HEK293 (cell line): ENCODE measurements around the gene TBCCD1.

ENCODE experiments used
- CTCF ChIA-PET: fragments of 350-600 bp; formaldehyde crosslinking; extraction: SDS; loops from one replicate; lab custom pipeline; 2021; ENCODE audit warnings: antibody characterized with exemption; lab: Yijun Ruan, JAX
- POLR2A ChIA-PET: fragments of 300-600 bp; formaldehyde crosslinking; extraction: SDS; loops from one replicate; lab custom pipeline; 2020; ENCODE audit warnings: antibody characterized with exemption, inconsistent platforms; lab: Yijun Ruan, JAX
- H3K27ac ChIP-seq: fragments of 200-500 bp; sonication (Bioruptor generic); 2 replicates; pipeline ENCODE4 v1.5.1; 2014; ENCODE audit warnings: low read depth, low read length, control low read depth, inconsistent platforms; ENCODE audit errors: extremely low read depth
- H3K36me3 ChIP-seq, 2 experiments: fragments of 200-500 bp in 1 of 2; sonication (Bioruptor generic) in 1 of 2; 1 replicate in 1 of 2; 2 replicates in 1 of 2; pipeline ENCODE4 v1.5.1; 2014 to 2017; ENCODE audit warnings: inconsistent platforms in 2 of 2, low read length in 2 of 2; ENCODE audit not compliant: control insufficient read depth in 2 of 2, insufficient read depth in 1 of 2
- H3K4me1 ChIP-seq: fragments of 200-500 bp; sonication (Bioruptor generic); 2 replicates; pipeline ENCODE4 v1.5.1; 2014; ENCODE audit warnings: mild to moderate bottlenecking, low read length, inconsistent platforms; ENCODE audit not compliant: control insufficient read depth, insufficient read depth
- H3K4me3 ChIP-seq: 2 replicates; pipeline ENCODE4 v1.5.1; 2011; ENCODE audit warnings: low read depth, mild to moderate bottlenecking, control low read depth, low read length, moderate library complexity
- H3K9me3 ChIP-seq: fragments of 200-500 bp; sonication (Bioruptor generic); 2 replicates; pipeline ENCODE4 v1.5.1; 2014; ENCODE audit warnings: low read depth, low read length, inconsistent platforms; ENCODE audit not compliant: control insufficient read depth, insufficient read depth
- GFI1B ChIP-seq: fragments of 450-650 bp; formaldehyde crosslinking; IDR thresholded peaks from 2 replicates; pipeline ENCODE4 v1.5.1; 2016; ENCODE audit warnings: missing biosample characterization, missing genetic modification characterization
- KLF1 ChIP-seq: fragments of 450-650 bp; formaldehyde crosslinking; IDR thresholded peaks from 2 replicates; pipeline ENCODE4 v1.5.1; 2016; ENCODE audit warnings: missing biosample characterization, missing genetic modification characterization
- PRDM1 ChIP-seq: fragments of 450-650 bp; formaldehyde crosslinking; IDR thresholded peaks from 2 replicates; pipeline ENCODE4; 2016; ENCODE audit warnings: missing biosample characterization, missing genetic modification characterization
- YY2 ChIP-seq: fragments of 450-650 bp; formaldehyde crosslinking; IDR thresholded peaks from 2 replicates; pipeline ENCODE4 v1.5.1; 2016; ENCODE audit warnings: missing biosample characterization, missing genetic modification characterization
- ZFP3 ChIP-seq: fragments of 450-650 bp; formaldehyde crosslinking; IDR thresholded peaks from 2 replicates; pipeline ENCODE4 v1.5.1; 2016; ENCODE audit warnings: low read depth, missing biosample characterization, missing genetic modification characterization
- ZNF112 ChIP-seq: fragments of 450-650 bp; formaldehyde crosslinking; IDR thresholded peaks from 2 replicates; pipeline ENCODE4 v1.5.0; 2017; ENCODE audit warnings: missing biosample characterization, missing genetic modification characterization
- ZNF114 ChIP-seq: fragments of 450-650 bp; formaldehyde crosslinking; IDR thresholded peaks from 2 replicates; pipeline ENCODE4 v1.5.0; 2017; ENCODE audit warnings: missing biosample characterization, missing genetic modification characterization
- ZNF155 ChIP-seq: fragments of 450-650 bp; formaldehyde crosslinking; IDR thresholded peaks from 2 replicates; pipeline ENCODE4 v1.5.1; 2016; ENCODE audit warnings: missing biosample characterization, missing genetic modification characterization
- ZNF16 ChIP-seq: fragments of 450-650 bp; formaldehyde crosslinking; IDR thresholded peaks from 2 replicates; pipeline ENCODE4 v1.5.1; 2016; ENCODE audit warnings: low read depth, missing biosample characterization, missing genetic modification characterization
- ZNF223 ChIP-seq: fragments of 450-650 bp; formaldehyde crosslinking; IDR thresholded peaks from 2 replicates; pipeline ENCODE4 v1.5.1; 2016; ENCODE audit warnings: missing biosample characterization, missing genetic modification characterization
- ZNF274 ChIP-seq, 2 experiments: fragments of 200-500 bp in 1 of 2; fragments of 450-650 bp in 1 of 2; sonication (Bioruptor generic) in 1 of 2; formaldehyde crosslinking in 1 of 2; IDR thresholded peaks; 2 replicates each; pipeline versions ENCODE4 v1.5.1 to v1.6.1; 2014 to 2016; ENCODE audit warnings: borderline replicate concordance in 1 of 2, inconsistent platforms in 1 of 2, low read length in 1 of 2, missing biosample characterization in 1 of 2, missing genetic modification characterization in 1 of 2
- ZNF37A ChIP-seq: fragments of 450-650 bp; IDR thresholded peaks from 2 replicates; pipeline ENCODE4 v1.5.1; 2018; ENCODE audit warnings: missing biosample characterization, missing genetic modification characterization
- ZNF544 ChIP-seq: fragments of 450-650 bp; formaldehyde crosslinking; IDR thresholded peaks from 2 replicates; pipeline ENCODE4 v1.5.0; 2017; ENCODE audit warnings: missing biosample characterization, missing genetic modification characterization
- ZNF626 ChIP-seq: fragments of 450-650 bp; sonication (Bioruptor Pico); formaldehyde crosslinking; IDR thresholded peaks from 2 replicates; pipeline ENCODE4 v1.5.1; 2018; ENCODE audit warnings: missing biosample characterization, missing genetic modification characterization, inconsistent platforms
- ZNF768 ChIP-seq: fragments of 450-650 bp; formaldehyde crosslinking; IDR thresholded peaks from 2 replicates; pipeline ENCODE4 v1.5.1; 2018; ENCODE audit warnings: missing biosample characterization, mild to moderate bottlenecking, missing genetic modification characterization
- ZNF785 ChIP-seq: fragments of 450-650 bp; formaldehyde crosslinking; IDR thresholded peaks from 2 replicates; pipeline ENCODE4 v1.5.1; 2016; ENCODE audit warnings: missing biosample characterization, missing genetic modification characterization
- ZXDB ChIP-seq: fragments of 450-650 bp; formaldehyde crosslinking; IDR thresholded peaks from 2 replicates; pipeline ENCODE4 v1.5.1; 2016; ENCODE audit warnings: missing biosample characterization, missing genetic modification characterization
- TF ChIP-seq, protein P1 (sequence below): fragments of 450-650 bp; formaldehyde crosslinking; IDR thresholded peaks from 2 replicates; pipeline ENCODE4 v1.5.1; 2016; ENCODE audit warnings: missing biosample characterization, missing genetic modification characterization
- TF ChIP-seq, protein P2 (sequence below): fragments of 450-650 bp; formaldehyde crosslinking; IDR thresholded peaks from 2 replicates; pipeline ENCODE4 v1.5.1; 2016; ENCODE audit warnings: missing biosample characterization, missing genetic modification characterization
- TF ChIP-seq, protein P3 (sequence below): fragments of 450-650 bp; formaldehyde crosslinking; IDR thresholded peaks from 2 replicates; pipeline ENCODE4 v1.5.1; 2017; ENCODE audit warnings: missing biosample characterization, missing genetic modification characterization

The TBCCD1 gene

DNA sequence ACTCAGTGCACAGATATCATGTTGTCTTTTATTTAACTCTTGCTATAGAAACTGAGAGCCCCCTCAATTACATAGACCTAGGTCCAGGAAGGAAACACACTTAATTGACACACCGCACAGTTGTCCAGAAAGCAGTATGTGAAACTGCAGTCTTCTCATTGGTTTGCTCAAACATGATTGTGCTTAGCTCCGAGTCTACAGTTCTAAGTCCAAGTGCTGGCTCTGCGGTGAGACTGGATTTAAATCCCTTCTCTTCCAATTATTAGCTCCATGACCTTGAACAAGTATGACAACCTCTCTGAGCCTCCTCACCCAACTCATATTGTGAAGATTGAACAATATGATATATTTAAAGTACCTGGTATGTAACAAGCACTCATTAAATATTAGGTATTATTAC lies 26.7 kb upstream of the TBCCD1 start:
- no peak overlapping the region for H3K4me3 ChIP-seq
- no peak for TF ChIP-seq ZXDB
- TF ChIP-seq, all 188 proteins: peak for 0
- H3K36me3 ChIP-seq = no peaks in the 10 kb centered on the region
- H3K9me3 ChIP-seq = no peaks in the 10 kb centered on the region
- H3K4me1 ChIP-seq = no peaks in the 10 kb centered on the region
- CTCF ChIA-PET = interaction anchor here (0.5 kb wide), 1 partner anchor 26 kb away, joined by 3 read pairs; no protein-coding TSS in a partner anchor
- POLR2A ChIA-PET = no interaction called here
- no peak overlapping the region for H3K27ac ChIP-seq

DNA sequence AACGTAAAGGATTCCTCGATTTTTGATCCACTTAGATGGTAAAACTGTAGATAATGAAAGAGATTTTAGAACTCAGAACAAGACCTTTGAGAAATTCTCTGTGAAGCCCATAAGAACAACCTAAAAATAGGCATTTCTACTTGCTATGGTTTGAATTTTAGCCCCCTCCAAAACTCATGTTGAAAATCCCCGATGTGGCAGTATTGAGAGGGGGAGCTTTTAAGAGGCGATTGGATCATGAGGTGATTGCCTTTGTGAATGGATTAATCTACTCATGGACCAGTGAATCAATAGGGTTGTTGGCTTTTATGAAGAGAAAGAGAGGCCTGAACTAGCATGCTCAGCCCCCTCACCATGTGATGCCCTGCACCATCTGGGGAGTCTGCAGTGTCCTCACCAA lies 25.5 kb upstream of the TBCCD1 start:
- H3K9me3 ChIP-seq = no peaks in the 10 kb centered on the region
- H3K4me1 ChIP-seq = no peaks in the 10 kb centered on the region
- CTCF ChIA-PET = interaction anchor here (0.7 kb wide), 1 partner anchor 8 kb away, joined by 4 read pairs; no protein-coding TSS in a partner anchor
- TF ChIP-seq, protein P1, sequence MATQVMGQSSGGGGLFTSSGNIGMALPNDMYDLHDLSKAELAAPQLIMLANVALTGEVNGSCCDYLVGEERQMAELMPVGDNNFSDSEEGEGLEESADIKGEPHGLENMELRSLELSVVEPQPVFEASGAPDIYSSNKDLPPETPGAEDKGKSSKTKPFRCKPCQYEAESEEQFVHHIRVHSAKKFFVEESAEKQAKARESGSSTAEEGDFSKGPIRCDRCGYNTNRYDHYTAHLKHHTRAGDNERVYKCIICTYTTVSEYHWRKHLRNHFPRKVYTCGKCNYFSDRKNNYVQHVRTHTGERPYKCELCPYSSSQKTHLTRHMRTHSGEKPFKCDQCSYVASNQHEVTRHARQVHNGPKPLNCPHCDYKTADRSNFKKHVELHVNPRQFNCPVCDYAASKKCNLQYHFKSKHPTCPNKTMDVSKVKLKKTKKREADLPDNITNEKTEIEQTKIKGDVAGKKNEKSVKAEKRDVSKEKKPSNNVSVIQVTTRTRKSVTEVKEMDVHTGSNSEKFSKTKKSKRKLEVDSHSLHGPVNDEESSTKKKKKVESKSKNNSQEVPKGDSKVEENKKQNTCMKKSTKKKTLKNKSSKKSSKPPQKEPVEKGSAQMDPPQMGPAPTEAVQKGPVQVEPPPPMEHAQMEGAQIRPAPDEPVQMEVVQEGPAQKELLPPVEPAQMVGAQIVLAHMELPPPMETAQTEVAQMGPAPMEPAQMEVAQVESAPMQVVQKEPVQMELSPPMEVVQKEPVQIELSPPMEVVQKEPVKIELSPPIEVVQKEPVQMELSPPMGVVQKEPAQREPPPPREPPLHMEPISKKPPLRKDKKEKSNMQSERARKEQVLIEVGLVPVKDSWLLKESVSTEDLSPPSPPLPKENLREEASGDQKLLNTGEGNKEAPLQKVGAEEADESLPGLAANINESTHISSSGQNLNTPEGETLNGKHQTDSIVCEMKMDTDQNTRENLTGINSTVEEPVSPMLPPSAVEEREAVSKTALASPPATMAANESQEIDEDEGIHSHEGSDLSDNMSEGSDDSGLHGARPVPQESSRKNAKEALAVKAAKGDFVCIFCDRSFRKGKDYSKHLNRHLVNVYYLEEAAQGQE = no peak
- TF ChIP-seq ZFP3 (no peak), GFI1B (tag by site-specific recombination) (no peak)
- TF ChIP-seq, all 188 proteins: peak for 0
- Histone ChIP-seq H3K36me3 (no peaks in the 10 kb centered on the region), H3K27ac (no peak overlapping the region), H3K4me3 (no peak overlapping the region)
- POLR2A ChIA-PET = no interaction called here

DNA sequence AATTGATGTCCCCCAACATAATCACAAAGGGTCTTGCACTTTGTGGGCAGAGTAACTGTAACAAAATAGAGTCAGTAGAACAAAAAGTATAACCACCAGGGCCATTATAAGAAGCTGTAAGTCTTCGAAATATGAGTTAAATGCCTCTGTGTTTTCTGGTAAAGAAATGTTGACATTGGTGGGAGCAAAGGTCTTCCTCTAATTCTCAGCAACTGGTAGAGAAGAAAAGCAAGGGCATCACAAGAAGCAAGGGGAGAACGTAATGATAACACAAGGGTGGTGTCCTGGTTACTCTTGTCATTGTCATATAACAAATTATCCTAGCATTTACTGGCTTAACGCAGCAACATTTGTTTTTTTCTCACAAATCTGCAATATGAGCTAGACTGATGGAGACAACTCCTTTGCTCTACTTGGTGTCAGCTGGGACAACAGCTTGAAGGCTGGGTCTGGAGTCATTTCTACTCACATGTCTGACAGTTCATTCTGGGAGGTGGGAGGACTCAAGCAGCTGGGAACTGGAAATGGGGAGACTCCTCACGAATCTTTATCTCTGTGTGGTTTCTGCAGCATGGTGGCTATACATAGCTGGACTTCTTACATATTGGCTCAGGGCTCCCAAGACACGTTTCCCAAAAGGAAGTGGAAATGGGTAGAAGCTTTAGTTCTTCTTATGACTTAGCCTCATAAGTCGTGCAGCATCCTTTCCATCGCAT lies 23.6 kb upstream of the TBCCD1 start:
- Histone ChIP-seq H3K27ac (no peak overlapping the region), H3K4me1 (no peaks in the 10 kb centered on the region)
- CTCF ChIA-PET = interaction anchor here (0.5 to 8.5 kb wide), 6 partner anchors 19 to 376 kb away, joined by 3 to 59 read pairs (median 3); partner anchors contain the start of gene AHSG
- no peak for TF ChIP-seq ZNF274 (IDR thresholded peaks at IDR 0.05; ENCODE audit: low read length)
- TF ChIP-seq ZNF274 (tag by site-specific recombination; IDR thresholded peaks at IDR 0.05; ENCODE audit: borderline replicate concordance) = no peak
- no peak for TF ChIP-seq ZNF626
- TF ChIP-seq, protein P2, sequence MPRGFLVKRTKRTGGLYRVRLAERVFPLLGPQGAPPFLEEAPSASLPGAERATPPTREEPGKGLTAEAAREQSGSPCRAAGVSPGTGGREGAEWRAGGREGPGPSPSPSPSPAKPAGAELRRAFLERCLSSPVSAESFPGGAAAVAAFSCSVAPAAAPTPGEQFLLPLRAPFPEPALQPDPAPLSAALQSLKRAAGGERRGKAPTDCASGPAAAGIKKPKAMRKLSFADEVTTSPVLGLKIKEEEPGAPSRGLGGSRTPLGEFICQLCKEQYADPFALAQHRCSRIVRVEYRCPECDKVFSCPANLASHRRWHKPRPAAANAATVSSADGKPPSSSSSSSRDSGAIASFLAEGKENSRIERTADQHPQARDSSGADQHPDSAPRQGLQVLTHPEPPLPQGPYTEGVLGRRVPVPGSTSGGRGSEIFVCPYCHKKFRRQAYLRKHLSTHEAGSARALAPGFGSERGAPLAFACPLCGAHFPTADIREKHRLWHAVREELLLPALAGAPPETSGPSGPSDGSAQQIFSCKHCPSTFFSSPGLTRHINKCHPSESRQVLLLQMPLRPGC (tag by site-specific recombination) = no peak
- TF ChIP-seq, protein P3, sequence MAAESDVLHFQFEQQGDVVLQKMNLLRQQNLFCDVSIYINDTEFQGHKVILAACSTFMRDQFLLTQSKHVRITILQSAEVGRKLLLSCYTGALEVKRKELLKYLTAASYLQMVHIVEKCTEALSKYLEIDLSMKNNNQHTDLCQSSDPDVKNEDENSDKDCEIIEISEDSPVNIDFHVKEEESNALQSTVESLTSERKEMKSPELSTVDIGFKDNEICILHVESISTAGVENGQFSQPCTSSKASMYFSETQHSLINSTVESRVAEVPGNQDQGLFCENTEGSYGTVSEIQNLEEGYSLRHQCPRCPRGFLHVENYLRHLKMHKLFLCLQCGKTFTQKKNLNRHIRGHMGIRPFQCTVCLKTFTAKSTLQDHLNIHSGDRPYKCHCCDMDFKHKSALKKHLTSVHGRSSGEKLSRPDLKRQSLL (tag by site-specific recombination) = no peak
- no peak for TF ChIP-seq KLF1 (tag by site-specific recombination)
- no peak for TF ChIP-seq YY2 (tag by site-specific recombination)
- TF ChIP-seq ZNF544 (tag by site-specific recombination) = no peak
- no peak for TF ChIP-seq ZNF112 (tag by site-specific recombination)
- TF ChIP-seq ZNF16 = no peak
- no peak for TF ChIP-seq ZNF768
- no peak for TF ChIP-seq ZNF223
- TF ChIP-seq ZNF155 (tag by site-specific recombination) = no peak
- no peak for TF ChIP-seq ZNF37A
- no peak for TF ChIP-seq ZNF785 (tag by site-specific recombination)
- no peak for TF ChIP-seq ZNF114 (tag by site-specific recombination)
- no peak for TF ChIP-seq PRDM1 (tag by site-specific recombination)
- TF ChIP-seq, all 188 proteins: peak for 0
- Histone ChIP-seq H3K9me3 (no peaks in the 10 kb centered on the region), H3K4me3 (no peak overlapping the region), H3K36me3 (peaks cover 0 to 6% of the 10 kb centered on the region in 2 experiments; a peak in 1 of 3 replicates)
- POLR2A ChIA-PET = interaction anchor here (0.7 to 1.2 kb wide), 2 partner anchors 20 to 127 kb away, joined by 3 to 5 read pairs; partner anchors contain the start of gene DNAJB11
